ENCODE results near the gene ZNF407. TPM values are rescaled to one million over a fixed set of nuclear protein-coding genes. Genes with fewer than 3 reads are reported as not detected.

ZNF407 gene
- total RNA-seq, 2 donors from 2014 or later: 16.5 to 22.1 TPM

DNA sequence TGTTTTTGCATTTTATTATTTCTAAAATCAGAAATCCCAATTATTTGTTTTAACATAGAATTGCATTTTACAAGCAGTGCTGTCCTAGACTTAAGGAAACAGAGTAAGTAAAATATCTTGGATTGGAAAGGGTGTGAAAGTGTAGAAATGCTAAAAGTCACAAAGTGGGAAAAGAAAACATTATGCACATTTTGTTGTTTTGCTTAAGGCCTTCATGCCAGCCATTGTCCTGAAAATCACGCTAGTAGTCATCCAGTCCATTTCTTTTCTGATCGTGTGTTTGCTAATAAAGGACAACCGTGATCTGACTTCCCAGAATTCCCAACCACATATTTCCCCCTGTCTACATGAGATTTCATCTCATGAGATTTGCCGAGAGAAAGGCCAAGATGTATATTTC is 412.2 kb downstream of the ZNF407 start:
- no peaks in the 10 kb centered on the region for H3K9me3 Mint-ChIP-seq
- DNase-seq (ENCODE audit: low spot score in 2 of 2): no peak
- no peak overlapping the region for H3K27ac Mint-ChIP-seq
- H3K36me3 Mint-ChIP-seq: peaks cover 0 to 5% of the 10 kb centered on the region in 2 donors
- ATAC-seq: no peak

DNA sequence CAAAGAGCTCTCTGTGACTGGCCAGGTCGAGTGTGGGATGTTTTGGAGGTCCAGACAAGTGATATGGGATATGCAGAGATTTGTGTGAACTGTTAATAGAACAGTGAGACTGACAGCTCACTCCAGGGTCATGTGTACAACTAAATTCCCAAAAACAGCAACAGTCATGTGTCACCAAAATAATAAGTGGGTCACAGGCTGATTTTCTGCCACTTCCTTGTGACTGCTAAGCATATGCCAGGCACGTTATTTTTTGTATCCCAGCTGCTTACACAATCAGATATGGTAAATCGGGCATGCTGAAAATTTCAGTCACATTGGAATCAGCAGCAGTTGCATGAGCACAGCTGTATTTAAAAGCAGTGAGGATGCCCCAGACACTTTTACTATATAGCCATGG is 412.6 kb downstream of the ZNF407 start:
- Mint-ChIP-seq H3K36me3 (peaks cover 0 to 5% of the 10 kb centered on the region in 2 donors), H3K27ac (no peak overlapping the region)
- ATAC-seq: no peak

DNA sequence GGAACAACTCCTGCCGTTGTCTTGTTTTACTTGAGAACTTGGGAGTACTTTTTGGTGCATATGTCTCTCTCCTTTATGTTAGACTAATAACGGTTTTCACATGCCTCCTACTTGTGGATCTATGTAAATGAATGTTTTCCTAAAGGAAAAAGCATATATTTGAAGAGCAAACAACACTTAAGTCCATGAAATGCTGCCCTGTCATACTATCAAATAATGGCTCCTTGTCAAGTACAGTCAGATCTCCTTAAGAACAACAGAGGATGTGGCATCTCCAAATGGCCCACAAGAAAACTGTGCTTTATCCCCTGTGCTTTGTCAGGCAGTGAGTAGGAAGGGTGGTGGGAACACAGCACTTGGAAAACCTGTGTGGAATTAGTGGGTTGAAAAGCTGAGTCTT is 413.0 kb downstream of the ZNF407 start:
- Mint-ChIP-seq H3K9me3 (no peaks in the 10 kb centered on the region), H3K27ac (no peak overlapping the region), H3K36me3 (peaks cover 0 to 5% of the 10 kb centered on the region in 2 donors)
- ATAC-seq: no peak
- DNase-seq (ENCODE audit: low spot score in 2 of 2): no peak

More for the DNA sequence above, 412.6 kb downstream of the ZNF407 start:
- no peak for DNase-seq (ENCODE audit: low spot score in 2 of 2)
- no peaks in the 10 kb centered on the region for H3K9me3 Mint-ChIP-seq

DNA sequence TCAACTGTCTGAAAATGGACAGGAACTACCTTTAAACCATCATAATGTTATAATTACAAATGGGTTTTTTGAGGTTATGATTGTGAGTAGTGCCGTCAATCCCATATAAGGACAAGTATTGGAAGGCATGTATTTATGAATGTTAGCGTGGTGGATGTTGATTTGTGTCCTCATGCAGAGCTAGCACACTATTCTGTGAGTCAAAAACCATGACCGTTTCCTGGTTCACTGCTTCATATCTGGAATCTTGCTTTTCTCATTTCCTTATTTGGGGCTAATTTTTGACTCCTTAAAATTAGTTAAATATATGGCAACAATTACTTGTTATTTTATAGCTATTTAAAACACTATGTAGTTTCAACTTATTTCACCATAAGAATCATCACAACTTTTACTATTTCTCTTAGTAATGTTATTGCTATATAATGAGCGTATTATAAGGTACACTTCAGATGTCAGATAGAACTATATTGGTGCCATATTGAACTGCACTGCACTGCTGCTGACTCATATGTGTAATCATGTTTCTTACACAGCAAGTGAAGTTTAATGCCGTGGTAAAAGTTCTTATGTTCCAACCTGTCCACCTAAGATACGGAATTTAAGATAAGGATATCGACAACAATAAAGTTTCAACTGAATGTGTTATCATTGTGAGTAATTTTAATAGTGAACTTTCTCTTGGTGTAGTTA is 418.5 kb downstream of the ZNF407 start:
- Mint-ChIP-seq H3K9me3 (peaks cover 0 to 5% of the 10 kb centered on the region in 2 donors), H3K27ac (no peak overlapping the region), H3K36me3 (peaks cover 0 to 5% of the 10 kb centered on the region in 2 donors)
- ATAC-seq: no peak
- DNase-seq (ENCODE audit: low spot score in 2 of 2): no peak

DNA sequence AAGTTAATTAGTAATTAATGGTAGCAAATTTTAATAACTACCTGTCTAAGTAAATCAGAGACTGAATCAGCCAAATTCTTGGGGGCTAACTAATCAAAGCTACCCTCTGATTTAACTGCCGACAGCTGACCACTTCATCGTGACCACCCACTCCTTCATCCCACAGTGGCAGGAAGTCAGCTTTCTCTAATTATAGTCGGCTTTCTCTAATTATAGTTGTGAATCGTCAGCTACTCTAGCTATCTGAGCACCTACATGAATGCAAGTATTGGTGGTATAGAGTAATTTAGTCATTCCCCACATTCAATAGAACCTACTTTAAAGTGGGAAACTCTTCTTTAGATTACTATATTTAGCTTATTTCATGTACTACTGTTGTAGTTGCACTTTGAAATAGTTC is 425.8 kb downstream of the ZNF407 start:
- ATAC-seq (no peak), DNase-seq (ENCODE audit: low spot score in 2 of 2) (no peak)
- Mint-ChIP-seq H3K9me3 (peaks cover 12 to 17% of the 10 kb centered on the region in 2 donors), H3K36me3 (peaks cover 0 to 19% of the 10 kb centered on the region in 2 donors), H3K27ac (no peak overlapping the region)

DNA sequence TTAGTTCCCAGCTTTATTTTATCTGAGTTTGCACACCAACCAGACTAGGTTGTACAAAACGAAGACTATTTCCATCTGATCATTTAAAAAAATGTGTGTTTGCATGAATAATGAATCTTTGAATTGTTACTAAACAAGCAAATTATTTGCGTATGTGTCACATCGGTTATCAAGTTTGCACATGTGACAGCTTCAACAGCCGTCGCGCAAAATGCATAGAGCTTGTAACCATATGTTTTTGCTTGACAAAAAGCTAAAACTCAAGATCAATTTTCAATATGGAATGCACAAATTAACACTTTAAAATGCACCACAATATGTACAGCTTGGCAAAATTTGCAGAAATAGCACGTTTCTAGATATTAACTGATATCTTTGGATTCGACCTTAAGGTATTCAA is 427.2 kb downstream of the ZNF407 start:
- no peak for ATAC-seq
- H3K36me3 Mint-ChIP-seq: peaks cover 9 to 26% of the 10 kb centered on the region in 2 donors
- H3K27ac Mint-ChIP-seq: no peak overlapping the region
- H3K9me3 Mint-ChIP-seq: peaks cover 19 to 21% of the 10 kb centered on the region in 2 donors
- no peak for DNase-seq (ENCODE audit: low spot score in 2 of 2)

DNA sequence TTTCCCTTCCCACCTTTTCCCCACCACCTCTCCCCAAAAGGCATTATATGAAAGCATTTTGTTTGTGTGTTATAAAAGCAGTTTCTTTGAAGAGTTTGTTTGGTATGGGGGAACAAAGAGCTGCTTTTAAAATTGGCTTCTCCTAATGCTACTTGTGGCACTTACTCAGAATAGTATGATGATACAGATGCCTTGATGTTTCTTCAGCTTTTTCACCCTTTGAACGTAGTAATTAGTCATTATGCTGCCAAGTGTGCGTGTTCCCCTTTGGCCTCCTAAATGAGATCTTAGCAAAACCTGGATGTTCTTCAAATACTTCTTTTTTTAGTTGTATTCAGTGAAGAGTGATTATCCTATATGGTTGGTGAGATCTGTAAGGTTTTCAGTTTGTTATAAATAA is 427.9 kb downstream of the ZNF407 start:
- H3K27ac Mint-ChIP-seq: no peak overlapping the region
- ATAC-seq (peak in 1 of 2 donors; percentile 84), DNase-seq (ENCODE audit: low spot score in 2 of 2) (no peak)
- peaks cover 9 to 28% of the 10 kb centered on the region in 2 donors for H3K36me3 Mint-ChIP-seq
- H3K9me3 Mint-ChIP-seq: peaks cover 19 to 21% of the 10 kb centered on the region in 2 donors

DNA sequence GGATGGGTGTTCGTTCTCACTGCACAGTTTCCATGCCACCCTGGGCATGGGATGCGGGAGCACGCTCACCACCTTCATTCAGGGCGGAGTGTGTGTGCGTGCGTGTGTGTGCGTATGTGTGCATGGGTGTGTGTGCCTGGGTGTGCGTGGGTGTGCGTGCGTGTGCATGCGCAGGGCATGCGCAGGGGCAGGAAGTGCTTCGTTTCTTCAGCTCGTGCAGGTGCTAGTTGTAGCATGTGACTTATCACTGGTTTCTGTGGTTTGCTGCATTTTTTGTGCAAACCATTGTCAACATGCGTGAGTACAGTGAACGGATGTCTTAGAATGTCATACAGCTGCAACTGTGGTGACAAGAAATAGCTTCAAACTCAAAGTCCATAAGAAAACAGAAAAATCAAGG is 431.8 kb downstream of the ZNF407 start:
- Mint-ChIP-seq H3K36me3 (peaks cover 9 to 28% of the 10 kb centered on the region in 2 donors), H3K27ac (no peak overlapping the region), H3K9me3 (peaks cover 19 to 21% of the 10 kb centered on the region in 2 donors)
- peak; percentile 24 to 32 for ATAC-seq
- DNase-seq (ENCODE audit: low spot score in 2 of 2): no peak

DNA sequence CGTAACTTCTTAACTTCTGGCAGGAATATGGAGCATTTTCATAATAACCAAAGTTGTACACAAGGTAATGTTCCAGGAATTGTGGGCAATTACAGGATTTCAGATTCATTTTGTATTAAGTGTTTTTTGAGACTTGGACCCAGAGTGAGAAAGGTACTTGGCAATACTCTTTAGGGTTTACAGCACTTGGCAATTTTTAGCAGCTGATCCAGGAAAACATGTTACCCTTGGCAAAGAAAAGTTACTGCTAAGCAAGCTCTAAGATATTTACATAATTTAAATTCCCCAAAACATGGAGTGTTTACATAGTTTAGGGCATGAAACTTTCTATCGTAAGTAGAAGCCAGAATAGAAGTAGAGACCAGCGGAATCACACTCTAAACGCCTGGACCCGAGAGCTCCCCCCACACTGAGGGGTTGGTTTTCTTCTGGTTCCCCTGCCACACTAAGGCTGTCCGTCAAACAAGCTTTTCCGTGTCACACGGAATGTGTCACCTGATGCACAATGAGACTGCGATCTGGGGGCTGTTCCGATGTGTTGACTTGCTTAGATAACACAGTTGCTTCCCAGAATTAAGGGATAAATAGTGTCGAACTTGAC is 434.1 kb downstream of the ZNF407 start:
- Mint-ChIP-seq H3K36me3 (peaks cover 9 to 24% of the 10 kb centered on the region in 2 donors), H3K27ac (no peak overlapping the region), H3K9me3 (peaks cover 14 to 17% of the 10 kb centered on the region in 2 donors)
- no peak for ATAC-seq
- DNase-seq (ENCODE audit: low spot score in 2 of 2): no peak

DNA sequence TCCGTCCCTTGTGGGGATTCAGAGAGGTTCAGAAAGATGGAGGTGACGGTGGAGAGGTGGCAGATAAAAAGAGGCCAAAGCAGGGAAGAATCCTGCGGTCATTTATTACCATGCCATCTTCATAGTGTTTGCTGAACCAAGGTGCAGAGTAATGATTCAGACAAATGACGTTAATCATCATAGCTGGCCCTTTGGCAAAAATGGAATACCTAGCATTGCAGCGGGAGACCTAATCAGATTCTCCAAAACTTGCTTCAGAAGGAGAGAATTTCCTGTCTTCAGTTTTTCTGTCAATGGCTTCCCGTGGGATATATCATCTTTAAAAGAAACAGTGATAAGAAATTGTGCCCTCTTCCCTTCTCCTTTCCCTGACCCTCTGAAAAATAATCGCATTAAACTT is 435.8 kb downstream of the ZNF407 start:
- peaks cover 9 to 14% of the 10 kb centered on the region in 2 donors for H3K36me3 Mint-ChIP-seq
- H3K27ac Mint-ChIP-seq: no peak overlapping the region
- ATAC-seq: no peak
- peaks cover 7 to 8% of the 10 kb centered on the region in 2 donors for H3K9me3 Mint-ChIP-seq
- no peak for DNase-seq (ENCODE audit: low spot score in 2 of 2)

DNA sequence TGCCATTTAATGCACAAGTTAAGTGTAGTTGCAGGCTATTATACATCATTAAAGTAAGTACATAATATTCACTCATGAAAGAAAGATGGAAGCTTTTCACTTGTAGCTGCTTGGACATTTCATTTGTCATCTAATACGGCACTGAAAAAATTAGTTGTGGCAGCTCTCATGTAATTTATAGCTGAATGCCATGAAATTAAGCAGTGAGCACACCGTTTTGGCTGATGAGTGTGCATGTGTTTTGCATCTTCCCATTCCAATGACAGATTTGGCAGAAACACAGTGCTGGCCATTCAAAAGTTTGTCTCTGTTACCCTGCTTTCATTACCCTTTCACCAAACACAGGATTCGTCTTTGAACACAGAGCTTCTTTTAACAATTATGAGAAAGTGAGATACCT is 437.3 kb downstream of the ZNF407 start:
- no peak for DNase-seq (ENCODE audit: low spot score in 2 of 2)
- Mint-ChIP-seq H3K36me3 (peaks cover 0 to under 1% of the 10 kb centered on the region in 2 donors), H3K27ac (no peak overlapping the region), H3K9me3 (no peaks in the 10 kb centered on the region)
- ATAC-seq: no peak

DNA sequence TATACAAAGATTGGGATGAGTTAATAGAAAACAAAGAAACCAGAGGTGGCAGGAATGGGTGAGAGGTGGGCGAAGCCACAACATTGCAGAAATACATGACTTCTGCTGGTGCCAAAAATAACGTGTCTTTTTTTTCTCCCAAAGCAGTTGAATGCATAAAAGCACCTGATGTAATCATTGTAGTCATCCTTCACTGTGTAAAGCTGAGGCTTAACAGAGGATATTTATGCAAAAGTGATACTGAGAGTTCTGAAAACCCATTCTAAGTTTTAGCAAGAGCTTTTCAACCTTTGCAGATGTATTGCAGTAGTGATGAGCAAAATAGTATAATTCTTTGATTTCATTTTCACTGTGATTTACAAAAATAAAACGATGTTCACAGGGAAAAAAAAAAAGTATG is 438.3 kb downstream of the ZNF407 start:
- H3K9me3 Mint-ChIP-seq: no peaks in the 10 kb centered on the region
- DNase-seq (ENCODE audit: low spot score in 2 of 2) (no peak), ATAC-seq (peak in 1 of 2 donors; percentile 82)
- H3K27ac Mint-ChIP-seq: no peak overlapping the region
- H3K36me3 Mint-ChIP-seq: no peaks in the 10 kb centered on the region

DNA sequence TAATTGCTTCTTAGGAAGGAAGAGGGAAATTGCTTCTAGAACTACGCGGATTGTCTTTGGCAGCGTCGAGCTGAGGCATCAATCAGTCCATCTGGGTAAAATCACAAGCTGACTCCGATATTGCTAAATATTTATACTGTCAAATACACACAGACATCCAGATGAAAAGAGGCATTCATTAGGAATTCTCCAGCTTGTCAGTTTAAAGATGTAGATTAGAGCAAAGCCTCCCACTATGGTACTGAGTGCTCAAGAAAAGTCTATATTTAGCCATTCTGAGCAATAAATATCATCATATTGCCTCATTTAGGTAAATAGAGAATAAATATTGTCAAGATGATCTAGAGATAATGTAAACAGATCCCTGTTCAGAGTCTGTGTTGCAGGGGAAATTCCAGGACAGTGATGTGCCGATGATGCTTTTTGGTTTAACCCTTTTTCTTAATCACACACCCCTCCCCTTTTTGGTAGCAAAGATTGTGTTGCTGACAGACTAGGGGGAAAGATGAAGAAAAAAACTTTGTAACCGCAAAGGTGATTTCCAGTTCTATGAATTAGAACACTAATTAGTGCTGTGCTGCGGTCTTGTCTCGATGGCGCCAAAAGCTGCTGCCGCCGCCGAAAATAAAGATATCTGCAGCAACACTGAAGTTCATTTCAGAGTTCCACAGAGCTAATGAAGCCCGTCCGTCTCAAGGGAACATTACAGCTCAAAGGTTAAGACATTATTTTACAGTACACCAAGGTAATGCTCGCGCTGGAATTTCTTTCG is 439.4 kb downstream of the ZNF407 start:
- no peak for DNase-seq (ENCODE audit: low spot score in 2 of 2)

DNA sequence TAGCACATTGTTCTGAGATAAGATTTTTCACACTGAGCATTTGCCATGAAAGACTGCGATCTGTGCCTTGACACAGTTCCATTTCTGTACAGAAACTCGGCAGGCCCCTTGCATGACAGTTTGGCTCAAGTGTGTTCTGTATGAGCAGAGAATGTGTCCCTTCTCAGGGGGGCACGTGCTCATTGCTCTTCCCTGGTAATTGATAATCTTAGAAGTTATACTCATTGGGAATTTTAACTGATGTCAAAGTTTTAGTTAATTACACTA is 440.0 kb downstream of the ZNF407 start:
- DNase-seq (ENCODE audit: low spot score in 2 of 2): no peak
- H3K9me3 Mint-ChIP-seq: no peaks in the 10 kb centered on the region

More for the DNA sequence above, 439.4 kb downstream of the ZNF407 start:
- H3K9me3 Mint-ChIP-seq: no peaks in the 10 kb centered on the region
- no peaks in the 10 kb centered on the region for H3K36me3 Mint-ChIP-seq
- no peak for ATAC-seq
- H3K27ac Mint-ChIP-seq: no peak overlapping the region

DNA sequence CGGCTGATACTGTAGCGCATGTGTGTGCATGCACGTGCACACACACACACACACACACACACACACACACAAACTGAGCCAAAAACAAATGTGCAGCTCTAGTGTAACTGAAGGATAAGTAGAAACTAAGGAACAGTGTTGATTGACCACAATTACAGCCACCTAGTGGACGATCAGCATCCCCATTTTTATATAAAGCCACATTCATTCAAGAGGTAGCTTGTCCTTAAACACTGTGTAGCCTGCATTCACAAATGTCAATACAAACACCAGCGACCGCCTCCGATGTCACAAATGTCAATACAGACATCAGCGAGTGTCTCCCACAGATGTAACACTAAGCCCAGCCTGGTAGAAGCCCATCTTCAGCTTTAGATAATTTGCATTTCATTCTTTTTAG is 443.9 kb downstream of the ZNF407 start:
- ATAC-seq (no peak), DNase-seq (ENCODE audit: low spot score in 2 of 2) (no peak)
- Mint-ChIP-seq H3K9me3 (no peaks in the 10 kb centered on the region), H3K36me3 (no peaks in the 10 kb centered on the region), H3K27ac (no peak overlapping the region)

More for the DNA sequence above, 440.0 kb downstream of the ZNF407 start:
- Mint-ChIP-seq H3K27ac (no peak overlapping the region), H3K36me3 (no peaks in the 10 kb centered on the region)
- ATAC-seq: no peak

DNA sequence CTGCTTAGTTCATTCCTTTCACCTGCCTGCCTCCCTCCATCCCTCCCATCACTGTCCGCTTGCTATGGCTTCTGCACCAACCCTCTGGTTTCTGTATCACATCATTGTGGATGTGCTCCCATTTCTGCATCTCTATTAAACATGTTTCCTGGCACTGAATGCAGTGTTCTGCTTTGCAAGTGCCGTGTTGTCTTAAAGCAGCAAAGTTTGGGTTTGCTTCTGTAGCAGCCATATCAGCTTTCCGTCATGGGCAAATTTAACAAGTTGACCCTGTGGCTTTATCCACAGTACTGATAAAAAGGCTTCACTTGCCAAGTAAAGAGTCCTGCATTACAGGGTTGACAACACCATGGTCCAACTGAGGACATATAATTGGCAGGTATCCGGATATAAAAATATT is 445.8 kb downstream of the ZNF407 start:
- H3K9me3 Mint-ChIP-seq: no peaks in the 10 kb centered on the region
- ATAC-seq: no peak

DNA sequence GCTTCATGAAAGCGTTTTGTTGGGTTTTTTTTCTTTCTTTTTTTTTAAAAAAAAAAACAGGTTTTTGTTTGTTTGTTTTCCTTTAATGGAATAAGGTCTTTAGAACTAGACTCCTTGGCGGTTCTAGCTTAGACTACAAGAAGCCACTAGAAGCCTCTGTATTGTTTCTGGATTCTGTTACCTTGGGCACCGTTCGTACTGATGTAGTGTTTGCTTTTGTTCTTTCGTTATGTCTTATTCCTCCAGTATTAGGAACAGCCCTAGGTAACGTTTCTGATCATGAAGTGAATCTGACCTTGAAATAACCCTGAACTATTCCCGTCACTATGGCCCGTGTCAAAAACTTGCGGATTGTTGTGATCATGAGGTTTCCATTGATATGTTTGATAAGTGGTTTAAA is 446.6 kb downstream of the ZNF407 start:
- DNase-seq (ENCODE audit: low spot score in 2 of 2) (no peak), ATAC-seq (no peak)
- H3K27ac Mint-ChIP-seq: no peak overlapping the region
- H3K36me3 Mint-ChIP-seq: no peaks in the 10 kb centered on the region
- no peaks in the 10 kb centered on the region for H3K9me3 Mint-ChIP-seq

More for the DNA sequence above, 445.8 kb downstream of the ZNF407 start:
- Mint-ChIP-seq H3K36me3 (no peaks in the 10 kb centered on the region), H3K27ac (no peak overlapping the region)
- no peak for DNase-seq (ENCODE audit: low spot score in 2 of 2)

Data from activated naive CD4-positive, alpha-beta T cell treated with anti-CD3 and anti-CD28 coated beads, Interleukin-2, amount 50 U/mL, for 72 hours (primary cell).